Small intestine (tissue), 7 donors: ENCODE results near the gene SUPT3H. TPM values are rescaled to one million over a fixed set of nuclear protein-coding genes. Genes with fewer than 3 reads are reported as not detected.
A peak's percentile ranks its signal among the peaks of the same experiment; 100 is the strongest.

Experiments used
- DNase-seq, 2 donors: peaks; one replicate each; pipeline versions ENCODE4 v3.0.0 to v3.0.0-alpha.2; 2013
- FAIRE-seq: peaks from 2 replicates; lab custom pipeline; 2012; peaks lifted over from hg19 to GRCh38; lab: Jason Lieb, UNC
- H3K27ac ChIP-seq, 3 donors: one replicate each; pipeline ENCODE4 v1.5.1; 2013; ENCODE audit warnings: low read length in 2 of 3, mild to moderate bottlenecking in 2 of 3, control low read depth in 1 of 3, inconsistent platforms in 1 of 3, low read depth in 1 of 3, moderate library complexity in 1 of 3
- H3K27me3 ChIP-seq, 3 donors: one replicate each; pipeline ENCODE4 v1.6.1; 2013; ENCODE audit warnings: low read length in 3 of 3, inconsistent platforms in 1 of 3; ENCODE audit not compliant: control insufficient read depth in 3 of 3, insufficient read depth in 3 of 3
- H3K36me3 ChIP-seq, 3 donors: one replicate each; pipeline ENCODE4 v1.6.1; 2013; ENCODE audit warnings: low read length in 3 of 3, inconsistent platforms in 1 of 3, low read depth in 1 of 3, mild to moderate bottlenecking in 1 of 3, moderate library complexity in 1 of 3; ENCODE audit not compliant: control insufficient read depth in 3 of 3, insufficient read depth in 2 of 3
- H3K4me1 ChIP-seq, 3 donors: one replicate each; pipeline ENCODE4 v1.6.1; 2013; ENCODE audit warnings: low read length in 2 of 3, inconsistent platforms in 1 of 3, low read depth in 1 of 3, mild to moderate bottlenecking in 1 of 3, moderate library complexity in 1 of 3; ENCODE audit not compliant: control insufficient read depth in 3 of 3, insufficient read depth in 2 of 3
- H3K4me3 ChIP-seq, 3 donors: one replicate each; pipeline ENCODE4 v1.5.1; 2013; ENCODE audit warnings: low read length in 3 of 3, control low read depth in 1 of 3, inconsistent platforms in 1 of 3, low read depth in 1 of 3, mild to moderate bottlenecking in 1 of 3, moderate library complexity in 1 of 3
- H3K9me3 ChIP-seq, 2 donors: one replicate each; pipeline ENCODE4 v1.6.1; 2013; ENCODE audit warnings: low read depth in 1 of 2, low read length in 1 of 2; ENCODE audit not compliant: control insufficient read depth in 2 of 2, insufficient read depth in 1 of 2
- WGBS, 3 donors: extraction: QIAGEN DNeasy Blood & Tissue Kit; methylation state at CpG; one replicate each; pipeline ENCODE4 v1.1.7; 2013; 5-methylcytosine and 5-hydroxymethylcytosine counted together
- polyA plus RNA-seq, 4 donors: library from polyadenylated mRNA; stranded (reverse) in 3 of 4; unstranded in 1 of 4; fragments of 200-250 nt in 3 of 4; fragments of 120-200 nt in 1 of 4; gene quantifications; one replicate each; pipeline versions ENCODE4 v1.2.1 to v1.2.3, GENCODE V29; 2013
- donor health status: healthy with polysubstance abuse.
- donor health status: control.
- donor health status: control.
- donor health status: Bipolar disorder and iron deficiency.
- donor health status: healthy.

The SUPT3H gene
- polyA plus RNA-seq, 4 donors: 2.0 to 13.8 (median 7.0) TPM

DNA sequence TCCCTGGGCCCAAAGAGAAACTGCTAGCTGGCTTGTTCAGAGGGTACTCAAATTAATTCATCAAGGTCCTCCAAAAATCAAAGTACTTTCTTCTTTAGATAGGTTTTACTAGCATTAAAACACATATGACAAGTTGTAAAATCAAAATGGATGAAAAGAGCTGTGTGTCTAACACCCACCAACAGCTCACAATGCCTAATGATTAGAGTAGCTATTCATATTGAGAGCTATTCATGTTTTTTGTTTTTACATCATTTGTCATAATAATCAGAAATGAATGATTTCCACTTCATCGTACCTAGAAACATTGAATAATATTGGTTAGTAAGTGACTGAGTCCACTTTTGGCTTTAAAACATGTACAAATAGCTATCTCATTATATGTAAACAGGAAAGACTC lies 339.5 kb downstream of the SUPT3H start:
- WGBS, 3 donors: 58 to 87% (median 70%) methylated on average over 1 of the region's 1 CpG
- no peak overlapping the region for H3K4me3 ChIP-seq
- no peaks in the 10 kb centered on the region for H3K4me1 ChIP-seq
- no peaks in the 10 kb centered on the region for H3K27me3 ChIP-seq
- no peaks in the 10 kb centered on the region for H3K36me3 ChIP-seq
- no peaks in the 10 kb centered on the region for H3K9me3 ChIP-seq
- no peak for FAIRE-seq
- no peak for DNase-seq
- no peak overlapping the region for H3K27ac ChIP-seq

- no peak overlapping the region for H3K27ac ChIP-seq
- FAIRE-seq (no peak), DNase-seq (no peak)
- no peaks in the 10 kb centered on the region for H3K27me3 ChIP-seq
- H3K4me1 ChIP-seq: no peaks in the 10 kb centered on the region
- no peaks in the 10 kb centered on the region for H3K9me3 ChIP-seq
- no peaks in the 10 kb centered on the region for H3K36me3 ChIP-seq
- 89 to 92% (median 90%) methylated on average over 3 of the region's 3 CpGs for WGBS, 3 donors
- no peak overlapping the region for H3K4me3 ChIP-seq
Observed at GRCh38 chr6:45036103-45036502, 341.6 kb downstream of the SUPT3H start.

DNA sequence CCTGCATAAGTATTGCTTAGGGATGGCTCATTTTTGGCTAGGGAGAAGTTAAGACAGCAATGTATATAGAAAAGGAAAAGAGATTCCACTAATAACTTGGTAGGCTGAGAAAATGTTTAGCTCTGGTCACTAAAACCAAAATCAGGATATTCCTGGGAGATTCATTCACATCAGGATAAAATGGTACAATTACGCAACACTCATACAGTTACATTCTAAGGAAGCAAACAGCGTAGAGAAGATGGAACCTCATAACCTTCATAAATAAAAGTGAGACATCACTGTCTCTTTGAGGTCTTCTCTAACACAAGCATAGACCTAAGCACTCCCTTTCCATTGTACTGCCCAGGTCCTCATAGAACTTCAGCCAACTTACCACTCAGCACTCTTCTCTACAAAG lies 345.3 kb downstream of the SUPT3H start:
- FAIRE-seq: no peak
- Histone ChIP-seq H3K27me3 (no peaks in the 10 kb centered on the region), H3K36me3 (no peaks in the 10 kb centered on the region), H3K27ac (no peak overlapping the region), H3K4me1 (no peaks in the 10 kb centered on the region), H3K4me3 (no peak overlapping the region), H3K9me3 (no peaks in the 10 kb centered on the region)
- WGBS, 3 donors: 82 to 90% (median 85%) methylated on average over 2 of the region's 2 CpGs
- DNase-seq: peak in 1 of 2 donors; percentile 23

- Histone ChIP-seq H3K4me1 (no peaks in the 10 kb centered on the region), H3K4me3 (no peak overlapping the region), H3K9me3 (peaks cover 0 to 4% of the 10 kb centered on the region in 2 donors), H3K27me3 (no peaks in the 10 kb centered on the region), H3K36me3 (no peaks in the 10 kb centered on the region), H3K27ac (no peak overlapping the region)
- FAIRE-seq: no peak
- peak; percentile 5 for DNase-seq
- WGBS, 3 donors: 90 to 95% (median 91%) methylated on average over 1 of the region's 1 CpG
Observed at GRCh38 chr6:45031601-45032000, 346.1 kb downstream of the SUPT3H start.

DNA sequence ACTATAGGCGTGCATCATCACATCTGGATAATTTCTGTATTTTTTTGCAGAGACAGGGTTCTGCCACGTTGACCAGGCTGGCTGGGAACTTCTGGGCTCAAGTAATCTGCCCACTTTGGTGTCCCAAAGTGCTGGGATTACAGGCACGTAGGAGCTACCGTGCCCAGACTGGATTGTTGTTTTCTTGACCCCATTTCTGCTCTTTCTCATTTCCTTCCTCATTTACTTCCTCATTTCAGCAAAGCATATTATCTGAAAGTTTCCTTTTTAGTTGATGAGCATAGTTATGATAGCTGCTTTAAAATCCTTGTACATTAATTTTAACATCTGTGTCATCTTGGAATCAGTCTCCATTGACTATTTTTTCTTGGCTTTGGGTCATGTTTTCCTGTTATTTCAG lies 350.6 kb downstream of the SUPT3H start:
- H3K27me3 ChIP-seq: no peaks in the 10 kb centered on the region
- FAIRE-seq (no peak), DNase-seq (no peak)
- WGBS, 3 donors: 80 to 84% (median 81%) methylated on average over 4 of the region's 4 CpGs
- no peaks in the 10 kb centered on the region for H3K36me3 ChIP-seq
- H3K9me3 ChIP-seq: peaks cover 0 to 4% of the 10 kb centered on the region in 2 donors
- no peak overlapping the region for H3K27ac ChIP-seq
- H3K4me1 ChIP-seq: no peaks in the 10 kb centered on the region
- no peak overlapping the region for H3K4me3 ChIP-seq

DNA sequence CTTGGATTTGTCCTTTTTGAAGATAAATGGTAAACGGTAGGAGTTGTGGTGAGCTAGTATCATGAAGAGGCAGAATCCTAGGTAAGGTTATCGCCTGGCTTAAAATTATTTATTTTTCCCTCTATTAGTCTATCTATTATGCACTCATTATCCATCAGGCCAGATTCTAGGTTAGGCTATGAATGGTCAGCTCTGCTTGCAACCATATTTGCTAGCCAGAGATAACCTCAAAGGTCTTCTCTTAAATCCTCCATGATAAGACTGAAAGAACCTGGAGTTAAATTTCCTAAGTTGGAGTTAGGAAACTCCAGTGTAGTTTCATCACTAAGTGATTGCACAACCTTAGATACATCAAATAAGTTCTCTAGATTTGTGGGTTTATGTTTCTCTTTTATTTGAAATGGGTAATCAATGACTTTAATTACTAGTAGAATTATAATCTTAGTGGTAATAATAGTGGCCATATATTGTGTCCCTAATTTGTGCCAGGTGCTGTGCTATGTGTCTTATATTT lies 351.7 kb downstream of the SUPT3H start:
- Histone ChIP-seq H3K27ac (no peak overlapping the region), H3K4me1 (no peaks in the 10 kb centered on the region), H3K27me3 (no peaks in the 10 kb centered on the region), H3K36me3 (no peaks in the 10 kb centered on the region), H3K9me3 (peaks cover 0 to 4% of the 10 kb centered on the region in 2 donors), H3K4me3 (no peak overlapping the region)
- no peak for DNase-seq
- FAIRE-seq: no peak
- WGBS, 3 donors: 85 to 88% (median 88%) methylated on average over 2 of the region's 2 CpGs

DNA sequence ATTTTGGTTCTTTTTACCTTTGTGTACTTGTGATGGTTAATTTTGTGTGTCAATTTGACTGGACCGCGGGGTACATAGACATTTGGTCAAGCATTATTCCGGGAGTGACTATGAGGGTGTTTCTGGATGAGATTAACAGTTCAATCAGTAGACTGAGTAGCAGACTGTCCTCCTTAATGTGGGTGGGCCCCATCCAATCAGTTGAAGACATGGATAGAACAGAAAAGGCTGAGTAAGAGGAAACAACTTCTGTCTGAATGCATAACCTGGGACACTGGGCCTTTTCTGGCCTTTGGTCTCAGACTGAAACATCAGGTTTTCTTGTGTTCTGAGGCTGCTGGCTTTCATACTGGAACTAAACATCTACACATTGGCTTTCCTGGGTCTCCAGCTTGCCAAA lies 353.1 kb downstream of the SUPT3H start:
- WGBS, 3 donors: 96 to 99% (median 97%) methylated on average over 3 of the region's 3 CpGs
- Histone ChIP-seq H3K9me3 (peaks cover 0 to 4% of the 10 kb centered on the region in 2 donors), H3K27me3 (no peaks in the 10 kb centered on the region), H3K4me1 (no peaks in the 10 kb centered on the region), H3K27ac (no peak overlapping the region), H3K36me3 (no peaks in the 10 kb centered on the region), H3K4me3 (no peak overlapping the region)
- no peak for DNase-seq
- FAIRE-seq: no peak

GRCh38 chr6:45021676-45022075 lies 356.1 kb downstream of the SUPT3H start:
- 51 to 80% (median 71%) methylated on average over 2 of the region's 2 CpGs for WGBS, 3 donors
- no peak for FAIRE-seq

GRCh38 chr6:45012687-45013086 lies 365.0 kb downstream of the SUPT3H start:
- no peaks in the 10 kb centered on the region for H3K27me3 ChIP-seq
- DNase-seq (no peak), FAIRE-seq (no peak)
- H3K4me1 ChIP-seq: no peaks in the 10 kb centered on the region
- no peaks in the 10 kb centered on the region for H3K36me3 ChIP-seq
- no peak overlapping the region for H3K4me3 ChIP-seq
- H3K27ac ChIP-seq: no peak overlapping the region
- peaks cover 0 to 3% of the 10 kb centered on the region in 2 donors for H3K9me3 ChIP-seq

More at GRCh38 chr6:45021676-45022075, 356.1 kb downstream of the SUPT3H start:
- no peak for DNase-seq
- H3K36me3 ChIP-seq: no peaks in the 10 kb centered on the region
- no peak overlapping the region for H3K27ac ChIP-seq
- H3K9me3 ChIP-seq: no peaks in the 10 kb centered on the region
- no peaks in the 10 kb centered on the region for H3K4me1 ChIP-seq
- H3K4me3 ChIP-seq: no peak overlapping the region
- no peaks in the 10 kb centered on the region for H3K27me3 ChIP-seq
